Liver (tissue), 9 donors: ENCODE data around the gene LTB4R2. TPM values are rescaled to one million over a fixed set of nuclear protein-coding genes. Genes with fewer than 3 reads are reported as not detected.
"Not testable (repeated sequence)": the region's sequence is repeated elsewhere in the genome, so short reads cannot be mapped to it uniquely, and the experiment has no call there.

ENCODE experiments used
- DNase-seq: peaks from one replicate; pipeline ENCODE4 v3.0.0-alpha.2; 2017; ENCODE audit warnings: low spot score
- H3K27ac ChIP-seq, 2 donors: one replicate each; pipeline ENCODE4 v1.7.0; 2013; ENCODE audit warnings: inconsistent platforms in 2 of 2, low read length in 2 of 2, control low read depth in 1 of 2, low read depth in 1 of 2, mild to moderate bottlenecking in 1 of 2
- H3K27me3 ChIP-seq, 4 donors: one replicate each; pipeline versions ENCODE4 v1.6.1 to v1.7.0; 2013; ENCODE audit warnings: low read length in 3 of 4, inconsistent platforms in 1 of 4, mild to moderate bottlenecking in 1 of 4, moderate library complexity in 1 of 4; ENCODE audit not compliant: control insufficient read depth in 4 of 4, insufficient read depth in 4 of 4
- H3K36me3 ChIP-seq, 4 donors: one replicate each; pipeline versions ENCODE4 v1.6.1 to v1.7.0; 2013; ENCODE audit warnings: low read length in 3 of 4, mild to moderate bottlenecking in 3 of 4, low read depth in 1 of 4, moderate library complexity in 1 of 4; ENCODE audit not compliant: control insufficient read depth in 4 of 4, insufficient read depth in 3 of 4
- H3K4me1 ChIP-seq, 4 donors: one replicate each; pipeline versions ENCODE4 v1.6.1 to v1.7.0; 2013; ENCODE audit warnings: low read length in 3 of 4, mild to moderate bottlenecking in 3 of 4, moderate library complexity in 1 of 4; ENCODE audit not compliant: control insufficient read depth in 4 of 4, insufficient read depth in 4 of 4
- H3K4me3 ChIP-seq, 3 donors: one replicate each; pipeline versions ENCODE4 v1.6.1 to v1.7.0; 2013; ENCODE audit warnings: low read length in 3 of 3, control low read depth in 1 of 3, low read depth in 1 of 3, mild to moderate bottlenecking in 1 of 3
- H3K9ac ChIP-seq, 2 donors: one replicate each; pipeline ENCODE4 v1.7.0; 2013; ENCODE audit warnings: low read length in 2 of 2, mild to moderate bottlenecking in 2 of 2, moderate library complexity in 2 of 2, control low read depth in 1 of 2, low read depth in 1 of 2
- H3K9me3 ChIP-seq, 4 donors: one replicate each; pipeline versions ENCODE4 v1.6.1 to v1.7.0; 2013; ENCODE audit warnings: low read length in 3 of 4; ENCODE audit not compliant: control insufficient read depth in 4 of 4
- EGR1 ChIP-seq, 2 donors: IDR thresholded peaks; 2 replicates each; pipeline ENCODE4 v1.6.1; 2016 to 2018; ENCODE audit warnings: antibody characterized with exemption in 2 of 2, low read depth in 2 of 2
- GABPA ChIP-seq, 2 donors: IDR thresholded peaks in 1 of 2; conservative IDR thresholded peaks in 1 of 2; 2 replicates each; pipeline ENCODE4 v1.6.1; 2016; ENCODE audit warnings: antibody characterized with exemption in 2 of 2, mild to moderate bottlenecking in 1 of 2, moderate library complexity in 1 of 2
- HNF4A ChIP-seq, 2 donors: conservative IDR thresholded peaks; 2 replicates each; pipeline ENCODE4 v1.6.1; 2016; ENCODE audit warnings: antibody characterized with exemption in 2 of 2, mild to moderate bottlenecking in 2 of 2
- HNF4G ChIP-seq: IDR thresholded peaks from 2 replicates; pipeline ENCODE4 v1.6.1; 2016; ENCODE audit warnings: antibody characterized with exemption
- JUND ChIP-seq, 2 donors: IDR thresholded peaks; 2 replicates each; pipeline ENCODE4 v1.6.1; 2016; ENCODE audit warnings: antibody characterized with exemption in 2 of 2
- MAX ChIP-seq: IDR thresholded peaks from 2 replicates; pipeline ENCODE4 v1.6.1; 2016; ENCODE audit warnings: antibody characterized with exemption
- REST ChIP-seq: IDR thresholded peaks from 2 replicates; pipeline ENCODE4 v1.6.1; 2016; ENCODE audit warnings: antibody characterized with exemption, mild to moderate bottlenecking
- RXRA ChIP-seq, 2 donors: IDR thresholded peaks; 2 replicates each; pipeline ENCODE4 v1.6.1; 2017 to 2018; ENCODE audit warnings: antibody characterized with exemption in 2 of 2, mild to moderate bottlenecking in 1 of 2
- SP1 ChIP-seq: IDR thresholded peaks from 2 replicates; pipeline ENCODE4 v1.6.1; 2018; ENCODE audit warnings: antibody characterized with exemption, mild to moderate bottlenecking
- TAF1 ChIP-seq: conservative IDR thresholded peaks from 2 replicates; pipeline ENCODE4 v1.6.1; 2016; ENCODE audit warnings: antibody characterized with exemption, mild to moderate bottlenecking
- ZBTB33 ChIP-seq: IDR thresholded peaks from 2 replicates; pipeline ENCODE4 v1.6.1; 2016; ENCODE audit warnings: antibody characterized with exemption
- WGBS: extraction: QIAGEN DNeasy Blood & Tissue Kit; methylation state at CpG from one replicate; pipeline ENCODE4 v1.1.7; 2013; 5-methylcytosine and 5-hydroxymethylcytosine counted together
- polyA plus RNA-seq, 2 donors: library from polyadenylated mRNA; stranded (reverse) in 1 of 2; unstranded in 1 of 2; fragments of 200-250 nt in 1 of 2; fragments of >200 nt in 1 of 2; fragmentation: Nextera tagmentation in 1 of 2; extraction: Ambion mirVana in 1 of 2; gene quantifications; one replicate each; pipeline versions ENCODE4 v1.2.1 to v1.2.3, GENCODE V29; 2013 to 2015
- total RNA-seq, 2 donors: library from RNA; depleted of rRNA; stranded (reverse); fragments of >200 nt; gene quantifications; one replicate each; pipeline ENCODE4 v1.2.3, GENCODE V29; 2014
- donor health status: healthy.
- donor health status: healthy.
- donor health status: healthy.
- donor health status: healthy.
- donor health status: healthy.

Gene LTB4R2
- total and polyA plus RNA-seq, 4 donors, result 0.28 to 11.3 (median 1.9) TPM

GRCh38 chr14:24351517-24351916, 41.6 kb downstream of the LTB4R2 start (continued):
- TF ChIP-seq REST, result no peak

- no peaks in the 10 kb centered on the region for H3K36me3 ChIP-seq
- WGBS, result 49% methylated on average over 5 of the region's 5 CpGs
- H3K9me3 ChIP-seq, result no peaks in the 10 kb centered on the region
- no peak overlapping the region for H3K9ac ChIP-seq
- TF ChIP-seq JUND (IDR thresholded peaks at IDR 0.05) (peak in 1 of 2 donors; percentile 42), TAF1 (no peak), HNF4A (conservative IDR thresholded peaks at IDR 0.05) (peak; percentile 62 to 70)
- H3K27me3 ChIP-seq, result no peaks in the 10 kb centered on the region
- peaks cover 0 to 6% (median 2%) of the 10 kb centered on the region in 4 donors for H3K4me1 ChIP-seq
- no peak overlapping the region for H3K4me3 ChIP-seq
- no peak overlapping the region for H3K27ac ChIP-seq
- DNase-seq, result no peak
These were observed 43.9 kb downstream of the LTB4R2 start for GRCh38 chr14:24353559-24354481.

- H3K27me3 ChIP-seq, H3K9me3 ChIP-seq, DNase-seq, H3K4me1 ChIP-seq, H3K27ac ChIP-seq, H3K4me3 ChIP-seq, H3K9ac ChIP-seq, H3K36me3 ChIP-seq: not testable (repeated sequence)
- WGBS, result 92% methylated on average over 3 of the region's 3 CpGs
These were observed 44.5 kb downstream of the LTB4R2 start for GRCh38 chr14:24354482-24354825.

- TF ChIP-seq RXRA (IDR thresholded peaks at IDR 0.05), result no peak
- TF ChIP-seq GABPA (IDR thresholded peaks at IDR 0.05 in 1 of 2, conservative IDR thresholded peaks at IDR 0.05 in 1 of 2), result no peak
- no peak for TF ChIP-seq REST
- no peak for TF ChIP-seq EGR1 (IDR thresholded peaks at IDR 0.05; ENCODE audit: low read depth in 2 of 2)
- no peak for TF ChIP-seq HNF4A (conservative IDR thresholded peaks at IDR 0.05)
- TF ChIP-seq SP1, result no peak
- TF ChIP-seq HNF4G, result no peak
- no peak for TF ChIP-seq MAX
- no peak for TF ChIP-seq ZBTB33
- Histone ChIP-seq H3K27me3 (no peaks in the 10 kb centered on the region), H3K27ac (no peak overlapping the region), H3K9me3 (no peaks in the 10 kb centered on the region), H3K9ac (no peak overlapping the region), H3K4me1 (peaks cover 0 to 6% (median 2%) of the 10 kb centered on the region in 4 donors), H3K36me3 (no peaks in the 10 kb centered on the region), H3K4me3 (no peak overlapping the region)
- WGBS, result 78% methylated on average over 7 of the region's 7 CpGs
- no peak for DNase-seq
These were observed 45.1 kb downstream of the LTB4R2 start for GRCh38 chr14:24355009-24355408.
